SU-DHL-6 (cell line): ENCODE measurements around the gene IFNAR2.

Experiments
- H2AFZ ChIP-seq: fragments of 200-600 bp; sonication (generic); 2 replicates; pipeline ENCODE4 v1.6.1; 2014; ENCODE audit warnings: low read depth, mild to moderate bottlenecking, moderate library complexity, mixed read lengths, antibody characterized with exemption, low read length; ENCODE audit not compliant: severe bottlenecking
- H3F3A ChIP-seq: fragments of 200-600 bp; shearing (Covaris generic); 2 replicates; pipeline ENCODE4 v1.6.0; 2016; ENCODE audit warnings: antibody characterized with exemption, mild to moderate bottlenecking; ENCODE audit not compliant: insufficient read depth
- H3K27ac ChIP-seq: fragments of 200-600 bp; sonication (generic); 2 replicates; pipeline ENCODE4 v1.5.1; 2016; ENCODE audit warnings: low read depth, mild to moderate bottlenecking, low read length, moderate library complexity, mixed read lengths
- H3K27me3 ChIP-seq: fragments of 200-600 bp; sonication (generic), shearing (Covaris generic); 2 replicates; pipeline ENCODE4 v1.6.0; 2014; ENCODE audit warnings: mild to moderate bottlenecking, low read length
- H3K36me3 ChIP-seq: fragments of 200-600 bp; sonication (generic); 2 replicates; pipeline ENCODE4 v1.6.1; 2014; ENCODE audit warnings: mild to moderate bottlenecking, low read length, mixed read lengths
- H3K4me2 ChIP-seq: fragments of 300-600, 200-600 bp; shearing (Covaris generic), sonication (generic); 2 replicates; pipeline ENCODE4 v1.6.0; 2014; ENCODE audit warnings: low read length, low read depth, mild to moderate bottlenecking; ENCODE audit not compliant: poor library complexity, severe bottlenecking
- H3K4me3 ChIP-seq: fragments of 200-600 bp; sonication (generic); 2 replicates; pipeline ENCODE4 v1.5.1; 2014; ENCODE audit warnings: antibody characterized with exemption, low read length, mild to moderate bottlenecking, mixed read lengths; ENCODE audit not compliant: insufficient read depth, poor library complexity, severe bottlenecking
- H3K79me2 ChIP-seq: fragments of 200-600 bp; sonication (generic); 2 replicates; pipeline ENCODE4 v1.6.1; 2014; ENCODE audit warnings: mild to moderate bottlenecking, low read length, moderate library complexity; ENCODE audit not compliant: insufficient read depth
- H3K9ac ChIP-seq: fragments of 200-600 bp; sonication (generic); 2 replicates; pipeline ENCODE4 v1.7.0; 2014; ENCODE audit warnings: mild to moderate bottlenecking, low read length
- H3K9me2 ChIP-seq: fragments of 200-600 bp; sonication (generic); replicated peaks from 2 replicates; pipeline ENCODE4 v1.6.1; 2014; ENCODE audit warnings: low read length; ENCODE audit not compliant: insufficient read depth
- H3K9me3 ChIP-seq: fragments of 200-600 bp; sonication (generic); 2 replicates; pipeline ENCODE4 v1.6.1; 2014; ENCODE audit warnings: low read length, mixed read lengths; ENCODE audit not compliant: insufficient read depth
- H4K20me1 ChIP-seq: fragments of 200-600 bp; sonication (generic); 2 replicates; pipeline ENCODE4 v1.6.1; 2014; ENCODE audit warnings: low read depth, mild to moderate bottlenecking, antibody characterized with exemption, low read length, moderate library complexity, mixed read lengths
- CTCF ChIP-seq: fragments of 200-600 bp; sonication (generic); IDR thresholded peaks from one replicate; pipeline ENCODE4 v1.5.1; 2017; ENCODE audit warnings: antibody characterized with exemption, mild to moderate bottlenecking, low read length, moderate library complexity; ENCODE audit not compliant: insufficient read depth, poor library complexity, severe bottlenecking
- EZH2phosphoT487 ChIP-seq: fragments of 200-600 bp; sonication (generic), shearing (Covaris generic); conservative IDR thresholded peaks from 2 replicates; pipeline ENCODE4 v1.6.1; 2018; ENCODE audit warnings: mild to moderate bottlenecking, antibody characterized with exemption, low read length, moderate library complexity, mixed read lengths

Gene IFNAR2

GRCh38 chr21:33232291-33233034 is 2.7 kb downstream of the IFNAR2 start:
- Histone ChIP-seq H3F3A (peaks cover 23% of the 10 kb centered on the region; the same call in 1 of the 2 replicates), H4K20me1 (no peaks in the 10 kb centered on the region), H3K27ac (peak overlapping the region; percentile 77; the same call in 1 of the 2 replicates), H3K79me2 (peaks cover 75% of the 10 kb centered on the region), H2AFZ (no peak overlapping the region), H3K9me3 (no peaks in the 10 kb centered on the region), H3K36me3 (peaks cover 8% of the 10 kb centered on the region; the same call in 1 of the 2 replicates), H3K4me3 (peak overlapping the region; percentile 76), H3K27me3 (no peaks in the 10 kb centered on the region), H3K9me2 (no peaks in the 10 kb centered on the region), H3K9ac (peak overlapping the region; percentile 84), H3K4me2 (peak overlapping the region; percentile 81)
- TF ChIP-seq CTCF (no peak), EZH2phosphoT487 (no peak)

DNA sequence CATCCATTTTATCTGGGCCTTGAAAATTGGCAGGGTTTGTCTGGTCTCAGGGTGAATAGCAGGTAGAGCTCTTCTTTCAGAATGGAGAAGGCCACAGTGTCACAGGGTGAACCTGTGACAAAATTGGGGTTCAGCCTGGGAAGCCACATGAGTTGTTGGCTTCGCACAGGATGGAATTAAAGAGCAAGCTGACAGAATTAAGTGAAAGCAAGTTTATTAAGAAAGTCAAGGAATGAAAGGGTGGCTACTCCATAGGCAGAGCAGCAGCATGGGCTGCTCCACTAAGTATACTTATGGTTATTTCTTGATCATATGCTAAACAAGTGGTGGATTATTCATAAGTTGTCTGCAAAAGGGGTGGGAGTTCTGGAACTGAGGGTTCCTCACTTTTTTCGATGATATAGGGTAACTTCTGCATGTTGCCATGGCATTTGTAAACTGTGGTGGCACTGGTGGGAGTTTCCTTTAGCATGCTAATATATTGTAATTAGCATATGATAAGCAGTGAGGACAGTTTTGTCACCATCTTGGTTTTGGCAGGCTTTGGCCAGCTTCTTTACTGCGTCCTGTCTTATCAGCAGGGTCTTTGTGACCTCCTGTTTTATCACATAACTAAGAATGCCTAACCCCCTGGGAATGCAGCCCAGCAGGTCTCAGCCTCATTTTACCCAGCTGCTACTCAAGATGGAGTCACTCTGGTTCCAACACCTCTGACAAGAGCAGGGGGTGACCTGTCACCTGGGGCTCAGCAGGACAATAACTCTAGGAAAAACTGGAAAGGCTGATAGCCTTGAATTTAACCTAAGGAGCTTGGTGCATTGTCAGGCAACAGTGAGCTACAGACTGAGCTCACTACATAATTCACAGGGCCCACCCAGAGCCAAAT is 5.1 kb downstream of the IFNAR2 start:
- Histone ChIP-seq H3K36me3 (peaks cover 8% of the 10 kb centered on the region; the same call in 1 of the 2 replicates), H3K4me3 (no peak overlapping the region)

More for the DNA sequence above, 5.1 kb downstream of the IFNAR2 start:
- no peaks in the 10 kb centered on the region for H4K20me1 ChIP-seq
- H3K9me3 ChIP-seq, result no peaks in the 10 kb centered on the region
- H3K27me3 ChIP-seq, result no peaks in the 10 kb centered on the region
- H3K4me2 ChIP-seq, result peak overlapping the region; percentile 81
- H3F3A ChIP-seq, result peaks cover 36% of the 10 kb centered on the region
- no peaks in the 10 kb centered on the region for H3K9me2 ChIP-seq
- peak overlapping the region; percentile 24; the same call in 1 of the 2 replicates for H3K27ac ChIP-seq
- H3K79me2 ChIP-seq, result peaks cover 97% of the 10 kb centered on the region
- H3K9ac ChIP-seq, result no peak overlapping the region
- H2AFZ ChIP-seq, result no peak overlapping the region
- no peak for TF ChIP-seq EZH2phosphoT487
- TF ChIP-seq CTCF, result no peak
